GM21723 (cell line): ENCODE measurements around the gene TPH1.
A peak's percentile ranks its signal among the peaks of the same experiment; 100 is the strongest.
"Not testable (repeated sequence)": the region's sequence is repeated elsewhere in the genome, so short reads cannot be mapped to it uniquely, and the experiment has no call there.

Experiments
- ATAC-seq: cut with Tn5 transposase; IDR thresholded peaks from one replicate; pipeline ENCODE4 v1.9.1; 2021; ENCODE audit warnings: mild to moderate bottlenecking, moderate library complexity; ENCODE audit not compliant: unreplicated experiment

TPH1 gene

DNA sequence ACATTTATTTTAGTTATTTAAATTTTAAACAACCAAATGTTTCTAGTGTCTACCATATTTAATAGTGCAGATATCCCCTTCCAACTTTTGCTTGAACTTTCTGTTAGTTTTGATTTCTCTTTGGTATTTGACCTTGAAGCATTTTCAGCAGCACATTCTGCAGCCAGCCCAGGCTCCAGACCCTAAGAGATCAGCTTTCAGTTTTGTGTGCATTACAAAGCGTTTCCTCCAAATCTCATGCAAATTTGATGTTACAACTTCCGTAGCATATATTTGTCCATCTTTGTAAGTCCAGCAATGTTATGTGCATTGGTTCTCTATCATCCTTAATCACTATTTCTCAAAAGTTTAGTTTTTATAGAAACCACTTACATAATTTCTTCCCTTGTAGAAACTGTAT, 18.6 kb downstream of the TPH1 start:
- ATAC-seq: no peak

DNA sequence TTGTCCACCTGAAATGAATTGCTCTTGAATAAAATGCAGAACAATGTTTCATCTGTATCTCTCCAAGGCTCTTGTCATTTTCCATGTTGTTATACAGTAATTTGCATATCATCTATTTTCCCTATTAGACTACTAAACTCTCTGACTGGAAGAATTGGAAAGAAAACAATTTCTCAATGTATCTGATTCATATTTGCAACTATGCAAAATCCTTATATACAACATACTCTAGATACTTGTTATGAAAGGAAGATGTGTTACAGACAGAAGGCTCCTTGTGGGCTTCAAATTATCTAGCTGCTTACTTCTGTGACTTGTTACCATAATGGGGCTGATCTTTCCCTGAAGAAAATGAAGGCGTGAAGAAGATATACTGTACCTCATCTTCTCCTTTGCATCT, 23.6 kb downstream of the TPH1 start:
- ATAC-seq: no peak

DNA sequence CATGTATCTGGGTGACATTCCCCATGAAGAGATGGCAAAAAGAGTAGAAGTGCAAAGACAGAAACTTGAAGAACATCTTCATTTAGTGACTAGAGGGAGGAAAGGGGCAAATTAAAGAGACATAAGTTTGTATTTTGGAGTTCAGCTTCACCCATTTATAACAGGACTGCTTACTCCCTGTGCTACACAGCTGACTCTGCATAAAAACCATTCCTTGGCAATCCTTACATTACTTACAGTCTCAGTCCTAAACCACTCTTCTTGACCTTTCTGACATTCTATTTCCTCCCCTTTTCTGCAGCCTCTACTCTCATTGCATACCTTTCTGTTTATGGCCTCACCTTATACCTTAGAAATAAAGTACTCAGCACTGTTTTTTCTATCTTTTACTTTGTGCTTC, 26.4 kb downstream of the TPH1 start:
- no peak for ATAC-seq

DNA sequence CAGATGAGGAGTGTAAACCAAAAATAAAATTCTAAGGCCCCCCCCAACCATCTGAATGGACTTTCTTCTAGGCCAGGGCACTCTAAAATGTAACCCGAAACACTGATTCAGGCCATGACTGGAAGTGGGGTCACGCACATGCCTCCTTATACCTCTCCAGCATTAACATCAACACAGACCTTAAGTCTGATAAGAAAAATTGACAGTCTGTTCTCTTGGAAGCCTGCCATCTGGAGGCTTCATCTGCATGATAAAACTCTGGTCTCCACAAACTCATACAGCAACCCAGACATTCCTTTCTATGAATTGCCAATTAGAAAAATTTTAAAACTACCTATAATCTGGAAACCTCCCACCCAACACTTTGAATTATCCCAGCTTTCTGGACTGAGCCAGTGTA, 29.3 kb downstream of the TPH1 start:
- no peak for ATAC-seq

DNA sequence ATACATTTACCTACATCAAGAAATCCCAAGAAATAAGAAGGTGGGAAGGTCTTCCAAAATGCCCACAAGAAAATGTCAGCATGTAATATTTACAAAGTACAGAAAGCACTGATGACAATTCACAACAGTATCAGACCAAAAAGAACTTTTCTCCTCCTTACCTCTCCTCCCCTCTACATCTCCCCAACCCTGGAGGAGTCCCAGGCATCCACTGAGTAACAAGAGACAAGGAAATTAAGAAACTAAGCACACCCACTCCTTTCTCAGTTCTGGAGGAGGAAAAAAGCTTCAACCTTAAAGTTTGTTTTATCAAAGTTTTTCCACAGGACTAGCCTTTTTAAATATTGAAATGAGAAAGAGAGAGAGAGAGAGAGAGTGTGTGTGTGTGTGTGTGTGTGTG, 31.2 kb downstream of the TPH1 start:
- no peak for ATAC-seq

DNA sequence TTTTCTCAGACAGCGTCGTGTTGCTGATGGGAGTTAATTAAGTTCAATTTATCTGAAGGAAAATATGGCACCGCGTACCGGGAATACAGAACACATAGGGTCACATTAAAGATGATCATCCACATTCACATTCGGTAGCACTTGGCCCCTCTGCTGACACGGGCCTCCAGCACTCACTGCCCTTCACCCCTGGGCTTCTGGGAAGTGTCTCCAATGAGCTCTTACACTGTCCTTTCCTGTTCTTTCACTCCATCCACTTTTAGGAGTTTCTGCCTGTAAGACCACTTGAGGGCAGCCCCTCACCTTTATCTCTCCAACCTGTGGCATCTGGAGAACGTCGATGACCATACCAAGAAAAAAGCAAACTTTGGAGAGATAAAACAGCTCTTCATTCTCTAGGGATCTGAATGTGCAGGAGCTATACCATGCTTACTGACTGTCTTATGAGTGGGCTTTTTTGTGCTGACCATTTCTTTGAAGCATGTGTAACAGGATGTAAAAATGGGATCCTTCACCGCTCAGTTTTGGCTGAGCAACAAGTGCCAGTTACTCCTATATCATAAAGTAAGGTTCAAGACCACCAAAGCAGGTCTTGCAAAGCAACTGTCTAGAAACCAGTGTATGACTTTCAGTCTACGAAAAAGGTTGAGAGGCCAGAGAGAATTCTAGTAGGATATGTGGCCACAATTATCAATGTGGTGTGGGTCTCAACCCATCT, 32.1 kb downstream of the TPH1 start:
- no peak for ATAC-seq

DNA sequence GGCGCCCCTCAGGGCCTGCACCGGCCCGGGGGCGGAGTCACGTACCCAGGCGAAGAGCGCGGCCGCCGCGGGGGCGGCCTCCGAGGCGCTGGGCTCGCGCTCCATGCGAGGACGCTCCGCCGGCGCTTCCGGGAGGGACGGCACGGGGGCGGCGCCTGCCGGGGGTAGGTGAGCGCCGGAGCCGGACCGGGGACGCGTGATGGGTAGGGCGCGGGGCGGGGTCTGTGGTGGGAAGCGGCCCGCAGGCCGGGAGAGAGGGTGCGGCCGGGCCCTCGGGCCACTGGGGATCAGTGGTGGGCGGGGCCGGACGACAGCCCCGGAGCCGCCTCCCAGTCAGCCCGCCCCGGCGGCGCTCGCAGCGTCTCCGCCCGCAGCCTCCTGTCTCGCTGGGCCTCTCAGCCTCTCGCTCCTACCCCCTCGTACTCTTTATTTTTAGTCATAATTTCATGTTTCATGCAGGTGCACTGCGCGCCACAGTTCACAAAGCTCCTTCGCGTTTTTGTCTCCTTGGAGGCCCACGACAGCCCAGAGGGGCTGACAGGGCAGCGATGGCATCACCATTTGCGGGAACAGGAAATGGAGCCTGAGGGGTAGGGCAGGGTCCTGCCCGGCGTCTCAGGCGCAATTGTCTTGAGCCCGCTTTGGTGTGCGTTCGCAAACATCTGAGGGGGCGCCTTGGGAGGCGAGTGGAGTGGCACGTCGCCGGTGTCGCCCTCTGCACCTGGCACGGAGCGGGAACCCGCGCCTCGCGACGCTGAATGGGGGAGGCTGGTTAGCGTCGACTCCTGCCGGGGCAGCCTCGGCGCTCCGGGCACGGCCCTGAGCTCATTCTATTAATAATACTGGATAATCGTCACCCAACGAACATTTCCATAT, 32.9 kb downstream of the TPH1 start, which contains the start of gene SERGEF:
Gene SERGEF (minus strand): TSS at position 142 of the 876 bp plus-strand sequence. CDS start 37 bp downstream, at position 105.
- peak; percentile 93 for ATAC-seq

DNA sequence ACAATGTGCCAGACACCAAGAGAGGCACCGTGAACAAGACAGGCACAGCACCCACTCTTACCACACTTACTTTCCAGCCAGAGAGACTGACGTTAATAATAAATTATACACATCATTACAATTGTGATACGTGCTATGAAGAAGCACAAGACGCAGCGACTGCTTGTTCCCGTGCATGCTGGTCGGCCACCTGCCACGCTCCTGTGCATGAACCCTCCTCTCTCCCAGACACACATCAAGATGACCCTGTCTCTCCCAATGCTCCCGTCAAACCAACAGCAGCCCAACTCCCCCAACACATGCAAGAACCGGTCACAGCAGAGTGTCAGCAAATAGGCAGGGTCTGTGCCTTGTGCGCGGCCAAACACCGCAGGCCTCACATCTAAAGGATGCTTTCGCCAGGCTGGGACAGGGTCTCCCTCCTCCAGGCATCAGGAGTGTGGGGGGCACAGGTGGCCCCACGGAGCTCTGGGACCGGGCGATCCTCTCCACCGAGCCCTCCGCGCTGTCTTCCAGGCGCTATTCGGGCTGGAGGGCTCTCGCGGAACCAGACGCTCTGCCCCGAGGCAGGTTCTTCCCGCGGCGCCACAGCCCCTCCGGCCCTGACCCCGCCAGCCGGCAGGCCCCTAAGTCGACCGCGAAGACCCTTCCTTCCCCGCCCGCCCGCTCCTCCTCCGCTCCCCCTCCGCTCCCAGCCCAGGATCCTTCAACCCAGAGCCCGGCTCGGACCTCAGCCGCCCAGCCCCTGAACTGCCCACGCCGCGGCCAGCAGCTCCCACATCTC, 33.8 kb downstream of the TPH1 start:
- peak; percentile 6 for ATAC-seq

DNA sequence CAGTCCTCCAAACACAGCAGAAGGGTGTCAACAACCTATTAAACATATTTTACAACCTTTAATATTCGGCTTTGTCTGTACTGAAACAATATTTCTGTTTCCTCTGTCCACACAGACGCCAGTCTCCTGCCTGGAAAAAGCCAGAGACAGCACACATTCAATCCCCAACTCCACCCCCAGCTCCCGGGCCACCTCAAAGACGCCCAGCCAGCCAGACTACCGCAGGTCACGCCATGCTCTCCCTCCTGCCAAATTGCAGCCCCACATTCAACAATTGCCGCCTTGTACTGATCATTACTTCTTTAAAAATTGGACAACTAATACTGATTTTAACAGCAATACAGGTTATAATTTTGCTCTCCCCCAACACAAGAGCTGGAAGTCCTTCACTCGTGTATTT, 34.4 kb downstream of the TPH1 start:
- no peak for ATAC-seq

DNA sequence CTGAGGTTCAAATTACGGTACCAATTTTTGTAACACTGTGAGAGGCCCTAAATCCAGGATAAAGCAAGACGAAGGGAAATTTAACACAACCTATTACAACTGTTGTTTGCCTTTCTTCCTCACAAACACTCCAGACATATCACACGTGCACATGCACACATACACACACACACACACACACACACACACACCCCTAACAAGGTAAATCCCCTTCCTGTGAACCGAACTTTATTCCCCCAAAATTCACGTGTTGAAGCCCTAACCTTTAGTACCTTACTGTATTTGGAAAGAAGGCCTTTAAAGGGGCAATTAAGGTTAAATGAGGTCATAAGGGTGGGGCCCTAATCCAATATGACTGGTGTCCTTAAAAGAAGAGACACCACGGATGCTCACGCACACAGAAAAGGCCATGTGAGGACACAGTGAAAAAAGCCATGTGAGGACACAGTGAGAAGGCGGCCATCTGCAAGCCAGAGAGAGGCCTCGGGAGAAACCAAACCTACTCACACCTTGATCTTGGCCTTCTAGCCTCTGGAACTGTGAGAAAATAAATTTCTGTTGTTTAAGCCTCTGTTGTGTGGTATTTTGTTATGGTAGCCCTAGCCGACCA, 35.0 kb downstream of the TPH1 start:
- ATAC-seq: no peak

DNA sequence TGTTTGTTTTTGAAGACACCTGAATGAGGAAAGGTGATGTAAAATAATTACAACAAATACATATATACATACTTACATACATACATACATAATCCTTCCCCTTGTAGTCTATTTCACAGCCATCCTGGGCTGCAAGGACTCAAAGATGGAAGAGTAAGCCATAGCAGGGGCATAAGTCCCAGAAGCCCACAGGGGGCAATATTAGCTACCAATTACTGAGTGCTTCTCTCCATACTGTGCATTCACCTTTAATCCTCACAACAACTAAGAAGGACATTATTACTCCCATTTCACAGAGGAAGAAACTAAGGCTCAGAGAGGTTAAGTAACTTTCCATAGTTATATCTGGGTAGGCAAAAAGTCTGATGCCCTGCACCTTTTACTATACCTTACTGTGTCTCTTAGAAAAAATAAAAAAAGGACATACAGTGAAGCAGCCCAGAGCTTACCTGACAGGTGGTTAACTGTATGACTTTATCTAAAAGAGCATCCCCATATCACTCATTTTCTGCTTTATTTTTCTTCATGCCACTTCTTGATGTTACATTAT, 35.9 kb downstream of the TPH1 start:
- no peak for ATAC-seq

DNA sequence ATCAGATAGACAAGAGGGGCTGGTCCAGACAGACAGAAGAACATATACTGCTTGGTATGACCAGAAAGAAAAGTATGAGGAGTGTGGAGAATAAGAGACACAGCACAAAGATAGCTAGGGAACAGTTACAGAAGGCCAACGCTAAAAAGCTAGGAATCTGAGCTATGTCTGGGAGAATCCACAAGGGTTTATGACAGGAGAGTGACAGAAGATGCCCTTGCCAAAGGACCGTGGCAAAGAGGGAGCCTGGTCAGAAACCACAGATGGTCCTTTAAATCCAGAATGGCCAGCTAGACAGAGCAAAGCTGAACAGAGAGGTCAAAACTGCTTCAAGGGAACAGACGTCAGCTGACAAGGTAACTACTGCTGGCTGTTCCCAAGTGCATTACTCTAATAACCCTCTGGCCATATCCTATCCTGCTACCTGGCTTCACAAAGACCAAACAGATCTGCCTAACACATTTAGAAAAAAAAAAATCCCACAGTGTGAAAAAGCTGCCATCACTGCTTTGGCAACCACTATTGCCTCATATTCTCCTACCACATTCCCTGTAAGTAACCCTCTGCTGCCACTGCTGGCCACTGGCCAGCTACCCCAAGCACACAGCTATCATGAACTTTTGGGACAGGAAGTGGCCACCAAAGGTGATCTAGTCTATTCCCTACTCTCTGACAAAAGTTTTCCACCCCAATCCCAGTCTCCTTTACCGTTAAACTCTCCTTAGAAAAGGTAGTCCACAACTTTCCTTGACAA, 40.5 kb downstream of the TPH1 start:
- ATAC-seq: no peak

DNA sequence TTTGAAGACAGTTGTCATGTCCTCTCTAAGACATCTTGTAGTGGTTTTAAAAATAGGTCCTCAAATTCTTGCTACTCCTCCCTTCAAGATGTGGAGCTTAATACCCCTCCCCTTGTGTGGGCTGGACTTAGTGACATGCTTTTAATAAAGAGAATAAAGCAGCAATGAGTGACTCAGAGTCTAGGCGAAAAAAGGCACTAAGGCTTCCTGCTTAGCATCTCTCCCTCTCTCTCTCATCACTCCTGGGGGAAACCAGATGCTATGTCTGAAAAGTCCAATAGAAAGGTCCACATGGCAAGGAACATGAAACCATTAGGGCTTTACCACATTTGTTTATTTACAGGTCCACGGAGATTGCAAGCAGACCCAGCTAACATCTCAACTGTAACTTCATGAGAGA, 44.9 kb downstream of the TPH1 start:
- no peak for ATAC-seq

DNA sequence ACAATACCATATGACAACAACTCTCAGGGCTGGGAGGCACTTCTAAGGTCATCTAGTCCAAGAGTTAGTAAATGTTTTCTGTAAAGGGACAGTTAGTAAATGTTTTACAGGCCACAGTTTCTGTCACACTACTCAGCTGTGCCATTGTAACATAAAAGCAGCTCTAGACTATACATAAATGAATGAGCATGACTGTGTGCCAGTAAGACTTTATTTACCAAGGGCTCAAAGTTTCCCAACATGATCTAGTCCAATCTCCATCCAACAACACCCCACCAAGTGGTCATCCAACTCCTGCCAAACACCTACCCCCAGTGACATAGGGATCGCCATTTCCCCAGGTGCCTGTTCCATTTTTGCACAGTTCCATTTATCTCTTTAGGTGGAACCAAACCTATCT, 45.3 kb downstream of the TPH1 start:
- no peak for ATAC-seq

DNA sequence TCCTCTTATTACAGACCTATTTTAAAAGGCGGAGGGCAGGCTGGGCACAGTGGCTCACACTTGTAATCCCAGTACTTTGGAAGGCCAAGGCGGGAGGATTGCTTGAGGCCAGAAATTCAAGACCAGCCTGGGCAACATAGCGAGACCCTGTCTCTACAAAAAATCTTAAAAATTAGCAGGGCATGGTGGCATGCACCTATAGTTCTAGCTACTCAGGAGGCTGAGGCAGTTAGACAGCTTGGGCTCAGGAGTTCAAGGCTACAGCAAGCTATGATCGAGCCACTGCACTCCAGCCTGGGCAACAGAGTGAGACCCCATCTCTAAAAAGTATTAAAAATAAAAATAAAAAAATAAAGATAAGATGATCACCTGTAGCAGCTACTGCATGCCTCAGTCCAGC, 45.9 kb downstream of the TPH1 start:
- not testable (repeated sequence) for ATAC-seq
